Activated B cell treated with CpG ODN at 0.5 μM for 24 hours (primary cell): Measurements from ENCODE around the gene ATF6. TPM values are rescaled to one million over a fixed set of nuclear protein-coding genes. Genes with fewer than 3 reads are reported as not detected.

Source experiments
- ATAC-seq: fragments of 200-7000 bp; cut with Tn5 transposase; one replicate; pipeline ENCODE4 v1.10.0; 2021; ENCODE audit warnings: low read depth, mild to moderate bottlenecking, moderate library complexity
- CTCF ChIA-PET: fragments of 350-600 bp; sonication (Branson Sonifier 250); formaldehyde crosslinking; loops from one replicate; lab custom pipeline; 2021; ENCODE audit warnings: antibody characterized with exemption; lab: Charles Lee
- POLR2A ChIA-PET: fragments of 350-600 bp; sonication (Branson Sonifier 250); formaldehyde crosslinking; loops from one replicate; lab custom pipeline; 2021; ENCODE audit warnings: antibody characterized with exemption; lab: Charles Lee
- DNase-seq: peaks from one replicate; pipeline ENCODE4 v3.0.0; 2022
- H3K27ac Mint-ChIP-seq: one replicate; pipeline ENCODE4 v1.8.0; 2020; ENCODE audit warnings: mixed read lengths
- H3K27me3 Mint-ChIP-seq: one replicate; pipeline ENCODE4 v1.8.0; 2021; ENCODE audit warnings: mixed read lengths
- H3K36me3 Mint-ChIP-seq: one replicate; pipeline ENCODE4 v1.8.0; 2021; ENCODE audit warnings: low read depth, mixed read lengths
- H3K4me1 Mint-ChIP-seq: one replicate; pipeline ENCODE4 v1.8.0; 2021; ENCODE audit warnings: mixed read lengths
- H3K4me3 Mint-ChIP-seq: one replicate; pipeline ENCODE4 v1.8.0; 2020; ENCODE audit warnings: mild to moderate bottlenecking, mixed read lengths
- H3K9me3 Mint-ChIP-seq: one replicate; pipeline ENCODE4 v1.8.0; 2020; ENCODE audit warnings: mixed read lengths
- CTCF ChIP-seq: fragments of 200-600 bp; IDR thresholded peaks from one replicate; pipeline ENCODE4 v1.8.0; 2022; ENCODE audit warnings: antibody characterized with exemption, mild to moderate bottlenecking
- intact Hi-C: fragments of 100-400 bp; cut with micrococcal nuclease; formaldehyde crosslinking; loops from one replicate; pipeline ENCODE4 v1.15.1; 2024
- total RNA-seq: library from RNA; stranded (reverse); gene quantifications from 2 replicates; pipeline ENCODE4 v1.2.3, GENCODE V29; 2022

ATF6 gene
- total RNA-seq, 1 donor from 2014 or later: 24.6 TPM

DNA sequence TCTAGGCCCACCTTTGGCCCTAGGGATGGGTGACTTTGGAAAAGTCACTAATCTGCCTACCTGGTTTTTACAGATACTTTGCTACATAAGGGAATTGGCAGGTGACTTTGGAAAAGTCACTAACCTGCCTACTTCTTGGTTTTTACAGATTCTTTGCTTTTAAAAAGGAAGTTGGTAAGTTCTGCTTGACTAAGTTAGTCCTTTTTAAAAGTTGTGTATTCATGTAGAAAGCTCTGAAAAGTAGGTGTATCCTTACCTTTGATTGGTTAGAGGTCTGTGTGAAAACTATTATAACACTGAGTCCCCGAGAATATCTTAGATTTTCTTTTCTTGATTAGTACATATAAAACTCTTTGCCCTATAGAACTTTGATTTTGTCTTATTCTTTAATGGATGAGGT is 12.4 kb downstream of the ATF6 start:
- CTCF ChIA-PET: interaction anchor here (0.8 kb wide), 1 partner anchor 13 kb away, joined by 3 read pairs; no protein-coding TSS in a partner anchor
- Mint-ChIP-seq H3K27ac (peak overlapping the region; percentile 12), H3K36me3 (peaks cover 32% of the 10 kb centered on the region), H3K4me1 (peaks cover 4% of the 10 kb centered on the region), H3K27me3 (no peaks in the 10 kb centered on the region), H3K4me3 (peak overlapping the region; percentile 28), H3K9me3 (no peaks in the 10 kb centered on the region)
- no peak for TF ChIP-seq CTCF
- POLR2A ChIA-PET: no interaction called here
- peak; percentile 49 for ATAC-seq
- no peak for DNase-seq
- intact Hi-C loops: no loop called here

DNA sequence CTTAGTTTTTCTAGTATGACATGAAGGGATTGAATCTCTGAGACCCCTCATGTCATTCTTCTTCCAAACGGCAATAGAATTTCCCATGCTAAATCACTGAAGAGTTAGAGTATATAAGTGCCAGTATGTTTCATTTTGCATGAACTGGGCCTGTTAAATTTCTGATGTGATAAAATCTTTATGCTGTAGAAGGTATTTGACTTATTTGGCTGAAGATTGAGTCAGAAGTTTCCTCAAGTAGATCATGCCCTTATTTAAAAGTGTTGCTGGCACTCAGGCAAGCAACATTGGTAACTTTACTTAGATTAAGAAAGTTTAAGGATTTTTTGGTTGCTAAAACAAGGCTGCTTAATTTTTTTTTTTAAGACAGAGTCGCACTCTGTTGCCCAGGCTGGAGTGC is 13.3 kb downstream of the ATF6 start:
- no peak for DNase-seq
- ChIA-PET CTCF (no interaction called here), POLR2A (no interaction called here)
- H3K36me3 Mint-ChIP-seq: peaks cover 36% of the 10 kb centered on the region
- no peak overlapping the region for H3K4me3 Mint-ChIP-seq
- no peaks in the 10 kb centered on the region for H3K27me3 Mint-ChIP-seq
- peak overlapping the region; percentile 30 for H3K27ac Mint-ChIP-seq
- intact Hi-C loops: no loop called here
- H3K9me3 Mint-ChIP-seq: no peaks in the 10 kb centered on the region
- no peaks in the 10 kb centered on the region for H3K4me1 Mint-ChIP-seq
- TF ChIP-seq CTCF: no peak
- ATAC-seq: no peak

DNA sequence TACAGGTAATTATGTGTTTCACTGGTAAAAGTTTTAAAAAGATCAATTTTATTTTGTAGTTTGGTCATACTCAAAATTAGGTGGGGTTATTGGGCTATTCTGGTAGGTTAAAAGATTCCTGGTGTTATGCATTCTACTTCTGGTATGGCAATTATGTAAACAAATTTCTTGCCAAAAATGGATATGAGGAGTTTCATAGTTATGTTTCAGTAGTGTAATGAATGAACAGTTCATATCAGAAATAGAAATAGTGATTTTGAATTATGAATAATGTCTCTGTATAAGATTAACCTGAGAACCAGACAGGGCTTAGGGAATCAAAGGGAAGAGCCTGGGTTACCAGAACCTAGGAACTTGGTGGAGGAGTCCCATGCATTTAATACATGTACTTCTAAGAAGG is 15.9 kb downstream of the ATF6 start:
- DNase-seq (no peak), ATAC-seq (no peak)
- H3K4me3 Mint-ChIP-seq: no peak overlapping the region
- ChIA-PET CTCF (no interaction called here), POLR2A (no interaction called here)
- peaks cover 57% of the 10 kb centered on the region for H3K36me3 Mint-ChIP-seq
- no peak overlapping the region for H3K27ac Mint-ChIP-seq
- intact Hi-C loops: no loop called here
- no peaks in the 10 kb centered on the region for H3K27me3 Mint-ChIP-seq
- no peaks in the 10 kb centered on the region for H3K9me3 Mint-ChIP-seq
- H3K4me1 Mint-ChIP-seq: no peaks in the 10 kb centered on the region
- TF ChIP-seq CTCF: no peak

DNA sequence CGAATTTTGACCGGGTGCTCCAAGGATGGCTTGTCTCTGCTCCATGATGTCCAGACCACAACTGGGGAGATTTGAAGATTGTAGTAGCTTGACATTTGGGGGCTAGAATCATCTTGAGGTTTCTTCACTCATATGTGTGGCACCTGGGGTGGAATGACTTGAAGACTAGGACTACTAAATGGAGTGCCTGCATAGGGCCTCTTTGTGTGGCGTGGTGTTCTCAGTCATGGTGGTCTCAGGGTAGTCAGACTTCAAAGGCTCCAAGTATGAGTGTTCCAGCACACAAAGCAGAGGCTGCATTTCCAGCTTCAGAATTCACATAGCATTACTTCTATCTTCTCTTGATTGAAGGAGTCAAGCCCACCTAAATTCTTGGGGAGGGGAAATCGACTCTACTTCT is 16.8 kb downstream of the ATF6 start:
- ChIA-PET POLR2A (no interaction called here), CTCF (no interaction called here)
- no peak for ATAC-seq
- DNase-seq: no peak
- Mint-ChIP-seq H3K4me3 (no peak overlapping the region), H3K27me3 (no peaks in the 10 kb centered on the region), H3K27ac (no peak overlapping the region), H3K36me3 (peaks cover 65% of the 10 kb centered on the region), H3K4me1 (no peaks in the 10 kb centered on the region), H3K9me3 (no peaks in the 10 kb centered on the region)
- TF ChIP-seq CTCF: no peak
- intact Hi-C loops: no loop called here

GRCh38 chr1:161784968-161785367 is 18.8 kb downstream of the ATF6 start:
- no peak for TF ChIP-seq CTCF
- no peaks in the 10 kb centered on the region for H3K9me3 Mint-ChIP-seq

More at GRCh38 chr1:161784968-161785367, 18.8 kb downstream of the ATF6 start:
- DNase-seq (no peak), ATAC-seq (no peak)
- intact Hi-C loops: no loop called here
- ChIA-PET CTCF (interaction anchor here (1.6 kb wide), 1 partner anchor 7 kb away, joined by 5 read pairs; no protein-coding TSS in a partner anchor), POLR2A (no interaction called here)
- H3K36me3 Mint-ChIP-seq: peaks cover 68% of the 10 kb centered on the region
- H3K27ac Mint-ChIP-seq: no peak overlapping the region
- H3K4me3 Mint-ChIP-seq: no peak overlapping the region
- H3K27me3 Mint-ChIP-seq: no peaks in the 10 kb centered on the region
- no peaks in the 10 kb centered on the region for H3K4me1 Mint-ChIP-seq
